B cell (primary cell): ENCODE data around the gene SPATA4. TPM values are rescaled to one million over a fixed set of nuclear protein-coding genes. Genes with fewer than 3 reads are reported as not detected.

Source experiments
- ATAC-seq: fragments of 200-7000 bp; cut with Tn5 transposase; one replicate; pipeline ENCODE4 v1.10.0; 2021; ENCODE audit warnings: low read depth, mild to moderate bottlenecking, moderate number of reproducible peaks, moderate library complexity
- CTCF ChIA-PET: fragments of 350-600 bp; sonication (Branson Sonifier 250); formaldehyde crosslinking; loops from one replicate; lab custom pipeline; 2021; ENCODE audit warnings: antibody characterized with exemption, inconsistent platforms; lab: Charles Lee
- POLR2A ChIA-PET: fragments of 350-600 bp; sonication (Branson Sonifier 250); formaldehyde crosslinking; loops from one replicate; lab custom pipeline; 2021; ENCODE audit warnings: antibody characterized with exemption; lab: Charles Lee
- DNase-seq: peaks from one replicate; pipeline ENCODE4 v3.0.0; 2013
- H2AFZ ChIP-seq: 2 replicates; pipeline ENCODE4 v1.6.1; 2012; ENCODE audit warnings: mild to moderate bottlenecking, low read depth, low read length; ENCODE audit not compliant: insufficient read depth, poor library complexity, severe bottlenecking
- H3K27ac ChIP-seq, 2 donors: 1 replicate in 1 of 2; 2 replicates in 1 of 2; pipeline ENCODE4 v1.5.1; 2012 to 2013; ENCODE audit warnings: low read length in 2 of 2, mild to moderate bottlenecking in 2 of 2, moderate library complexity in 1 of 2
- H3K27me3 ChIP-seq, 4 experiments: fragments of 200-600 bp in 1 of 4; sonication (generic) in 1 of 4; replicated peaks in 1 of 4; 1 replicate in 2 of 4; 2 replicates in 2 of 4; pipeline versions ENCODE4 v1.6.1 to v1.7.0; 2013 to 2016; ENCODE audit warnings: low read length in 3 of 4, mild to moderate bottlenecking in 2 of 4, mixed read lengths in 1 of 4, moderate library complexity in 1 of 4; ENCODE audit not compliant: insufficient read depth in 4 of 4, control insufficient read depth in 3 of 4; ENCODE audit errors: control extremely low read depth in 1 of 4
- H3K36me3 ChIP-seq, 2 experiments: replicated peaks in 1 of 2; 1 replicate in 1 of 2; 2 replicates in 1 of 2; pipeline versions ENCODE4 v1.6.1 to v1.7.1; 2013; ENCODE audit warnings: low read length in 1 of 2; ENCODE audit not compliant: insufficient read depth in 2 of 2, control insufficient read depth in 1 of 2; ENCODE audit errors: control extremely low read depth in 1 of 2, extremely low read depth in 1 of 2
- H3K4me1 ChIP-seq, 2 donors: fragments of 200-600 bp in 1 of 2; sonication (generic) in 1 of 2; 1 replicate in 1 of 2; 2 replicates in 1 of 2; pipeline versions ENCODE4 v1.5.1 to v1.6.1; 2013 to 2017; ENCODE audit warnings: low read length in 2 of 2; ENCODE audit not compliant: control insufficient read depth in 2 of 2, insufficient read depth in 2 of 2
- H3K4me2 ChIP-seq: replicated peaks from 2 replicates; pipeline ENCODE3; 2012; ENCODE audit warnings: mild to moderate bottlenecking, low read depth, low read length; ENCODE audit not compliant: poor library complexity, severe bottlenecking
- H3K4me3 ChIP-seq, 5 experiments: fragments of 200-600 bp in 1 of 5; sonication (generic) in 1 of 5; 1 replicate in 3 of 5; 2 replicates in 2 of 5; pipeline versions ENCODE4 v1.5.1 to v1.7.0; 2011 to 2016; ENCODE audit warnings: low read length in 4 of 5, mild to moderate bottlenecking in 4 of 5, low read depth in 2 of 5, control low read depth in 1 of 5, moderate library complexity in 1 of 5; ENCODE audit not compliant: insufficient read depth in 1 of 5; ENCODE audit errors: control extremely low read depth in 1 of 5, extremely low read depth in 1 of 5
- H3K79me2 ChIP-seq: fragments of 200-600 bp; sonication (generic); one replicate; pipeline ENCODE4 v1.6.0; 2016; ENCODE audit warnings: low read length; ENCODE audit not compliant: control insufficient read depth, insufficient read depth
- H3K9ac ChIP-seq: fragments of 200-600 bp; sonication (generic); 2 replicates; pipeline ENCODE4 v1.6.1; 2017; ENCODE audit warnings: mild to moderate bottlenecking, low read length, moderate library complexity
- H3K9me3 ChIP-seq, 3 donors: one replicate each; pipeline versions ENCODE4 v1.6.1 to v1.7.1; 2013; ENCODE audit warnings: low read length in 2 of 3; ENCODE audit not compliant: control insufficient read depth in 2 of 3, insufficient read depth in 1 of 3; ENCODE audit errors: control extremely low read depth in 1 of 3
- H4K20me1 ChIP-seq: 2 replicates; pipeline ENCODE4 v1.6.0; 2012; ENCODE audit warnings: mild to moderate bottlenecking, low read length; ENCODE audit not compliant: insufficient read depth, control insufficient read depth, poor library complexity, severe bottlenecking
- H3K27ac Mint-ChIP-seq: one replicate; pipeline ENCODE4 v1.8.0; 2021; ENCODE audit warnings: mixed read lengths
- H3K27me3 Mint-ChIP-seq: one replicate; pipeline ENCODE4 v1.8.0; 2021; ENCODE audit warnings: mixed read lengths
- H3K4me1 Mint-ChIP-seq: one replicate; pipeline ENCODE4 v1.8.0; 2021; ENCODE audit warnings: mixed read lengths
- H3K4me3 Mint-ChIP-seq: one replicate; pipeline ENCODE4 v1.8.0; 2021; ENCODE audit warnings: mixed read lengths
- H3K9me3 Mint-ChIP-seq: one replicate; pipeline ENCODE4 v1.8.0; 2022; ENCODE audit warnings: mixed read lengths; ENCODE audit not compliant: insufficient read depth
- CTCF ChIP-seq: fragments of 200-600 bp; IDR thresholded peaks from one replicate; pipeline ENCODE4 v1.8.0; 2022; ENCODE audit warnings: antibody characterized with exemption, mild to moderate bottlenecking
- EZH2 ChIP-seq: IDR thresholded peaks from 2 replicates; pipeline ENCODE4 v1.6.1; 2012; ENCODE audit warnings: borderline replicate concordance, low read depth, mild to moderate bottlenecking, moderate library complexity, low read length; ENCODE audit not compliant: insufficient read depth, poor library complexity, severe bottlenecking
- WGBS: methylation state at CpG from one replicate; pipeline ENCODE4 v1.1.5; 2013; ENCODE audit warnings: missing lambda C conversion rate; ENCODE audit not compliant: insufficient coverage; 5-methylcytosine and 5-hydroxymethylcytosine counted together
- intact Hi-C: fragments of 100-400 bp; cut with micrococcal nuclease; formaldehyde crosslinking; loops from one replicate; pipeline ENCODE4 v1.10.0; 2022
- polyA plus RNA-seq: library from polyadenylated mRNA; depleted of rRNA; stranded (reverse); fragments of >200 nt; gene quantifications from 2 replicates; pipeline ENCODE4 v1.2.3, GENCODE V29; 2012
- total RNA-seq, 2 donors: library from RNA; stranded (reverse); fragments of 120-200 nt in 1 of 2; gene quantifications; 1 replicate in 1 of 2; 2 replicates in 1 of 2; pipeline versions ENCODE4 v1.2.3 to v1.2.4, GENCODE V29; 2013 to 2022

SPATA4 gene
- total and polyA plus RNA-seq, 2 donors (not counting 1 experiment from before 2014, with no cell fraction given), result not detected

GRCh38 chr4:176191974-176192373 lies 3.4 kb downstream of the SPATA4 start:
- Histone ChIP-seq H3K27ac (no peak overlapping the region), H4K20me1 (no peaks in the 10 kb centered on the region), H3K27me3 (peaks cover 0 to 20% (median 14%) of the 10 kb centered on the region in 4 experiments), H3K4me1 (peaks cover 9 to 10% of the 10 kb centered on the region in 2 donors), H3K9ac (no peak overlapping the region), H2AFZ (no peak overlapping the region), H3K9me3 (peaks cover 0 to 1% (median 0%) of the 10 kb centered on the region in 3 donors), H3K79me2 (no peaks in the 10 kb centered on the region), H3K4me3 (no peak overlapping the region), H3K36me3 (no peaks in the 10 kb centered on the region), H3K4me2 (no peak overlapping the region)
- no CpG with 5 or more reads among the region's 1 CpG for WGBS
- H3K4me3 Mint-ChIP-seq, result no peak overlapping the region
- H3K27me3 Mint-ChIP-seq, result peaks cover 44% of the 10 kb centered on the region
- intact Hi-C loops, result no loop called here
- H3K4me1 Mint-ChIP-seq, result peaks cover 9% of the 10 kb centered on the region
- ATAC-seq (no peak), DNase-seq (no peak)
- POLR2A ChIA-PET, result no interaction called here
- no peak overlapping the region for H3K27ac Mint-ChIP-seq
- CTCF ChIA-PET, result no interaction called here
- TF ChIP-seq CTCF (no peak), EZH2 (no peak)
- H3K9me3 Mint-ChIP-seq, result no peaks in the 10 kb centered on the region

GRCh38 chr4:176189891-176190795 lies 5.2 kb downstream of the SPATA4 start:
- TF ChIP-seq CTCF (no peak), EZH2 (no peak)
- Histone ChIP-seq H3K4me1 (peaks cover 4% of the 10 kb centered on the region in 2 donors), H3K36me3 (no peaks in the 10 kb centered on the region), H3K9ac (no peak overlapping the region), H3K4me2 (no peak overlapping the region), H3K27ac (no peak overlapping the region), H3K27me3 (peaks cover 0 to 20% (median 16%) of the 10 kb centered on the region in 4 experiments), H3K4me3 (no peak overlapping the region), H2AFZ (no peak overlapping the region), H3K79me2 (no peaks in the 10 kb centered on the region), H3K9me3 (no peaks in the 10 kb centered on the region), H4K20me1 (no peaks in the 10 kb centered on the region)
- ChIA-PET POLR2A (no interaction called here), CTCF (no interaction called here)
- intact Hi-C loops, result no loop called here
- no peaks in the 10 kb centered on the region for H3K9me3 Mint-ChIP-seq
- 88% methylated on average over 1 of the region's 11 CpGs for WGBS
- DNase-seq (no peak), ATAC-seq (no peak)
- H3K4me1 Mint-ChIP-seq, result peaks cover 2% of the 10 kb centered on the region
- H3K27me3 Mint-ChIP-seq, result peaks cover 48% of the 10 kb centered on the region
- H3K27ac Mint-ChIP-seq, result no peak overlapping the region
- H3K4me3 Mint-ChIP-seq, result no peak overlapping the region
